Small intestine (tissue), 7 donors: ENCODE results near the gene FBXL17. TPM values are rescaled to one million over a fixed set of nuclear protein-coding genes. Genes with fewer than 3 reads are reported as not detected.

Source experiments
- DNase-seq, 2 donors: peaks; one replicate each; pipeline versions ENCODE4 v3.0.0 to v3.0.0-alpha.2; 2013
- FAIRE-seq: peaks from 2 replicates; lab custom pipeline; 2012; peaks lifted over from hg19 to GRCh38; lab: Jason Lieb, UNC
- H3K27ac ChIP-seq, 3 donors: one replicate each; pipeline ENCODE4 v1.5.1; 2013; ENCODE audit warnings: low read length in 2 of 3, mild to moderate bottlenecking in 2 of 3, control low read depth in 1 of 3, inconsistent platforms in 1 of 3, low read depth in 1 of 3, moderate library complexity in 1 of 3
- H3K27me3 ChIP-seq, 3 donors: one replicate each; pipeline ENCODE4 v1.6.1; 2013; ENCODE audit warnings: low read length in 3 of 3, inconsistent platforms in 1 of 3; ENCODE audit not compliant: control insufficient read depth in 3 of 3, insufficient read depth in 3 of 3
- H3K36me3 ChIP-seq, 3 donors: one replicate each; pipeline ENCODE4 v1.6.1; 2013; ENCODE audit warnings: low read length in 3 of 3, inconsistent platforms in 1 of 3, low read depth in 1 of 3, mild to moderate bottlenecking in 1 of 3, moderate library complexity in 1 of 3; ENCODE audit not compliant: control insufficient read depth in 3 of 3, insufficient read depth in 2 of 3
- H3K4me1 ChIP-seq, 3 donors: one replicate each; pipeline ENCODE4 v1.6.1; 2013; ENCODE audit warnings: low read length in 2 of 3, inconsistent platforms in 1 of 3, low read depth in 1 of 3, mild to moderate bottlenecking in 1 of 3, moderate library complexity in 1 of 3; ENCODE audit not compliant: control insufficient read depth in 3 of 3, insufficient read depth in 2 of 3
- H3K4me3 ChIP-seq, 3 donors: one replicate each; pipeline ENCODE4 v1.5.1; 2013; ENCODE audit warnings: low read length in 3 of 3, control low read depth in 1 of 3, inconsistent platforms in 1 of 3, low read depth in 1 of 3, mild to moderate bottlenecking in 1 of 3, moderate library complexity in 1 of 3
- H3K9me3 ChIP-seq, 2 donors: one replicate each; pipeline ENCODE4 v1.6.1; 2013; ENCODE audit warnings: low read depth in 1 of 2, low read length in 1 of 2; ENCODE audit not compliant: control insufficient read depth in 2 of 2, insufficient read depth in 1 of 2
- WGBS, 3 donors: extraction: QIAGEN DNeasy Blood & Tissue Kit; methylation state at CpG; one replicate each; pipeline ENCODE4 v1.1.7; 2013; 5-methylcytosine and 5-hydroxymethylcytosine counted together
- polyA plus RNA-seq, 4 donors: library from polyadenylated mRNA; stranded (reverse) in 3 of 4; unstranded in 1 of 4; fragments of 200-250 nt in 3 of 4; fragments of 120-200 nt in 1 of 4; gene quantifications; one replicate each; pipeline versions ENCODE4 v1.2.1 to v1.2.3, GENCODE V29; 2013
- donor health status: healthy with polysubstance abuse.
- donor health status: control.
- donor health status: control.
- donor health status: Bipolar disorder and iron deficiency.
- donor health status: healthy.

Gene FBXL17
- polyA plus RNA-seq, 4 donors: 5.4 to 20.6 (median 8.3) TPM

- Histone ChIP-seq H3K27ac (no peak overlapping the region), H3K4me3 (no peak overlapping the region), H3K4me1 (no peaks in the 10 kb centered on the region), H3K27me3 (peaks cover 0 to 1% (median 0%) of the 10 kb centered on the region in 3 donors), H3K9me3 (peaks cover 0 to 3% of the 10 kb centered on the region in 2 donors), H3K36me3 (no peaks in the 10 kb centered on the region)
- no peak for FAIRE-seq
- no peak for DNase-seq
- 67 to 87% (median 81%) methylated on average over 3 of the region's 3 CpGs for WGBS, 3 donors
Observed at GRCh38 chr5:107817436-107817835, 564.5 kb downstream of the FBXL17 start.

- H3K4me1 ChIP-seq: no peaks in the 10 kb centered on the region
- 83 to 85% (median 84%) methylated on average over 10 of the region's 10 CpGs for WGBS, 3 donors
- no peak for FAIRE-seq
Observed at GRCh38 chr5:107815109-107815508, 566.8 kb downstream of the FBXL17 start.

GRCh38 chr5:107814183-107814827, 567.6 kb downstream of the FBXL17 start:
- Histone ChIP-seq H3K4me1 (no peaks in the 10 kb centered on the region), H3K27ac (no peak overlapping the region), H3K9me3 (no peaks in the 10 kb centered on the region), H3K4me3 (no peak overlapping the region), H3K27me3 (no peaks in the 10 kb centered on the region), H3K36me3 (no peaks in the 10 kb centered on the region)
- no peak for FAIRE-seq
- DNase-seq: no peak
- 81 to 89% (median 88%) methylated on average over 7 of the region's 7 CpGs for WGBS, 3 donors

More at GRCh38 chr5:107815109-107815508, 566.8 kb downstream of the FBXL17 start:
- Histone ChIP-seq H3K27ac (no peak overlapping the region), H3K9me3 (no peaks in the 10 kb centered on the region), H3K4me3 (no peak overlapping the region), H3K27me3 (no peaks in the 10 kb centered on the region), H3K36me3 (no peaks in the 10 kb centered on the region)
- DNase-seq: no peak

- Histone ChIP-seq H3K4me1 (peaks cover 0 to 5% (median 0%) of the 10 kb centered on the region in 3 donors), H3K27ac (no peak overlapping the region), H3K4me3 (no peak overlapping the region), H3K27me3 (no peaks in the 10 kb centered on the region), H3K36me3 (no peaks in the 10 kb centered on the region), H3K9me3 (no peaks in the 10 kb centered on the region)
- WGBS, 3 donors: 75 to 86% (median 86%) methylated on average over 4 of the region's 4 CpGs
- no peak for DNase-seq
- FAIRE-seq: no peak
Observed at GRCh38 chr5:107813559-107813958, 568.3 kb downstream of the FBXL17 start.

GRCh38 chr5:107812570-107813141, 569.2 kb downstream of the FBXL17 start:
- no peak overlapping the region for H3K4me3 ChIP-seq
- H3K27me3 ChIP-seq: no peaks in the 10 kb centered on the region
- H3K27ac ChIP-seq: no peak overlapping the region
- no peaks in the 10 kb centered on the region for H3K36me3 ChIP-seq
- H3K4me1 ChIP-seq: peaks cover 0 to 6% (median 0%) of the 10 kb centered on the region in 3 donors
- no peak for DNase-seq
- WGBS, 3 donors: 71 to 92% (median 79%) methylated on average over 8 of the region's 8 CpGs
- no peaks in the 10 kb centered on the region for H3K9me3 ChIP-seq
- no peak for FAIRE-seq

GRCh38 chr5:107809201-107810034, 572.5 kb downstream of the FBXL17 start:
- Histone ChIP-seq H3K9me3 (no peaks in the 10 kb centered on the region), H3K36me3 (no peaks in the 10 kb centered on the region), H3K4me3 (no peak overlapping the region), H3K4me1 (peaks cover 0 to 6% (median 0%) of the 10 kb centered on the region in 3 donors), H3K27ac (no peak overlapping the region), H3K27me3 (no peaks in the 10 kb centered on the region)
- no peak for DNase-seq
- FAIRE-seq: no peak
- WGBS, 3 donors: 80 to 89% (median 86%) methylated on average over 4 of the region's 4 CpGs
